Lung (tissue), 12 donors: ENCODE measurements around the gene ETNK2. TPM values are rescaled to one million over a fixed set of nuclear protein-coding genes. Genes with fewer than 3 reads are reported as not detected.

Experiments
- ATAC-seq: fragments of 200-7000 bp; cut with Tn5 transposase; one replicate; pipeline ENCODE4 v1.9.1; 2020; ENCODE audit warnings: moderate number of reproducible peaks; ENCODE audit not compliant: insufficient read depth, low FRiP score
- DNase-seq, 3 donors: peaks; one replicate each; pipeline ENCODE4 v3.0.0-alpha.2; 2013 to 2017
- H3K27ac ChIP-seq, 2 donors: one replicate each; pipeline ENCODE4 v1.5.1; 2013; ENCODE audit warnings: mild to moderate bottlenecking in 2 of 2, moderate library complexity in 2 of 2, control low read depth in 1 of 2, inconsistent platforms in 1 of 2, low read depth in 1 of 2, low read length in 1 of 2
- H3K27me3 ChIP-seq, 3 donors: one replicate each; pipeline ENCODE4 v1.5.1; 2013; ENCODE audit warnings: low read length in 2 of 3; ENCODE audit not compliant: control insufficient read depth in 3 of 3, insufficient read depth in 3 of 3
- H3K36me3 ChIP-seq, 4 donors: one replicate each; pipeline ENCODE4 v1.5.1; 2013; ENCODE audit warnings: low read length in 4 of 4, mild to moderate bottlenecking in 1 of 4, moderate library complexity in 1 of 4; ENCODE audit not compliant: control insufficient read depth in 4 of 4, insufficient read depth in 4 of 4
- H3K4me1 ChIP-seq, 5 donors: one replicate each; pipeline ENCODE4 v1.5.1; 2013; ENCODE audit warnings: low read length in 5 of 5, mild to moderate bottlenecking in 2 of 5, moderate library complexity in 1 of 5; ENCODE audit not compliant: control insufficient read depth in 5 of 5, insufficient read depth in 5 of 5
- H3K4me3 ChIP-seq: one replicate; pipeline ENCODE4 v1.5.1; 2013; ENCODE audit warnings: mild to moderate bottlenecking, control low read depth, moderate library complexity
- H3K9ac ChIP-seq, 2 donors: one replicate each; pipeline ENCODE4 v1.5.1; 2013; ENCODE audit warnings: low read length in 2 of 2, control low read depth in 1 of 2; ENCODE audit not compliant: insufficient read depth in 1 of 2
- H3K9me3 ChIP-seq, 4 donors: one replicate each; pipeline ENCODE4 v1.5.1; 2013; ENCODE audit warnings: low read length in 3 of 4, mild to moderate bottlenecking in 1 of 4, moderate library complexity in 1 of 4; ENCODE audit not compliant: control insufficient read depth in 4 of 4, insufficient read depth in 3 of 4
- CTCF ChIP-seq: IDR thresholded peaks from 2 replicates; pipeline ENCODE4 v1.5.1; 2012; ENCODE audit warnings: mild to moderate bottlenecking; ENCODE audit errors: control extremely low read depth, extremely low read depth
- WGBS, 2 donors: extraction: QIAGEN DNeasy Blood & Tissue Kit; methylation state at CpG; one replicate each; pipeline ENCODE4 v1.1.7; 2013; 5-methylcytosine and 5-hydroxymethylcytosine counted together
- polyA plus RNA-seq, 2 donors: library from polyadenylated mRNA; stranded (reverse); fragments of 200-250 nt; gene quantifications; one replicate each; pipeline ENCODE4 v1.2.1, GENCODE V29; 2013
- total RNA-seq, 2 donors: library from RNA; depleted of rRNA in 1 of 2; stranded (reverse); fragments of >200 nt in 1 of 2; gene quantifications; one replicate each; pipeline ENCODE4 v1.2.1, GENCODE V29; 2014 to 2021
- donor health status: control.
- donor health status: control.
- donor health status: Bipolar disorder and iron deficiency.
- donor health status: healthy.
- donor health status: DM: yes; HTN: yes; CAD: no.

ETNK2 gene
- total and polyA plus RNA-seq, 4 donors: 2.2 to 5.8 (median 3.9) TPM

- Histone ChIP-seq H3K4me1 (peaks cover 0 to 15% (median 13%) of the 10 kb centered on the region in 5 donors), H3K9ac (no peak overlapping the region), H3K27me3 (no peaks in the 10 kb centered on the region), H3K27ac (no peak overlapping the region), H3K4me3 (no peak overlapping the region), H3K36me3 (peaks cover 0 to 22% (median 13%) of the 10 kb centered on the region in 4 donors), H3K9me3 (no peaks in the 10 kb centered on the region)
- no peak for DNase-seq
- 79 to 84% methylated on average over 11 of the region's 11 CpGs for WGBS, 2 donors
- TF ChIP-seq CTCF: no peak
- no peak for ATAC-seq
These were observed 38.7 kb downstream of the ETNK2 start for GRCh38 chr1:204112876-204113730.

GRCh38 chr1:204110894-204111633 lies 40.8 kb downstream of the ETNK2 start:
- TF ChIP-seq CTCF: no peak
- Histone ChIP-seq H3K4me3 (no peak overlapping the region), H3K4me1 (peaks cover 0 to 25% (median 13%) of the 10 kb centered on the region in 5 donors), H3K36me3 (peaks cover 0 to 8% (median 5%) of the 10 kb centered on the region in 4 donors), H3K27ac (peak overlapping the region in 1 of 2 donors; percentile 43), H3K27me3 (no peaks in the 10 kb centered on the region), H3K9me3 (no peaks in the 10 kb centered on the region), H3K9ac (no peak overlapping the region)
- 67 to 83% methylated on average over 5 of the region's 5 CpGs for WGBS, 2 donors
- ATAC-seq: no peak
- peak in 1 of 3 donors; percentile 28 for DNase-seq

GRCh38 chr1:204108312-204109141 lies 43.3 kb downstream of the ETNK2 start:
- Histone ChIP-seq H3K27ac (peak overlapping the region; percentile 22 to 74), H3K9me3 (no peaks in the 10 kb centered on the region), H3K9ac (no peak overlapping the region), H3K36me3 (peaks cover 0 to 5% (median 2%) of the 10 kb centered on the region in 4 donors), H3K4me3 (no peak overlapping the region), H3K4me1 (peaks cover 0 to 43% (median 21%) of the 10 kb centered on the region in 5 donors), H3K27me3 (no peaks in the 10 kb centered on the region)
- DNase-seq (peak in 2 of 3 donors; percentile 40 to 41), ATAC-seq (no peak)
- no peak for TF ChIP-seq CTCF
- WGBS, 2 donors: 50 to 59% methylated on average over 21 of the region's 21 CpGs
